Neutrophil (primary cell): ENCODE measurements around the gene FAM240A.

Source experiments
- H3K27ac ChIP-seq: fragments of 200-600 bp; sonication (generic); 2 replicates; pipeline ENCODE4 v1.5.1; 2016; ENCODE audit warnings: mild to moderate bottlenecking, moderate library complexity
- H3K27me3 ChIP-seq: fragments of 200-600 bp; sonication (generic); 2 replicates; pipeline ENCODE4 v1.6.0; 2016; ENCODE audit warnings: mild to moderate bottlenecking
- H3K36me3 ChIP-seq: fragments of 200-600 bp; sonication (generic); 2 replicates; pipeline ENCODE4 v1.5.1; 2017
- H3K4me1 ChIP-seq, 2 experiments: fragments of 200-600 bp in 1 of 2; sonication (generic) in 1 of 2; 1 replicate in 1 of 2; 2 replicates in 1 of 2; pipeline versions ENCODE4 v1.5.1 to v1.6.1; 2013 to 2016; ENCODE audit warnings: low read depth in 1 of 2, low read length in 1 of 2, mild to moderate bottlenecking in 1 of 2, moderate library complexity in 1 of 2; ENCODE audit not compliant: control insufficient read depth in 1 of 2, insufficient read depth in 1 of 2
- H3K4me3 ChIP-seq, 2 experiments: fragments of 200-600 bp in 1 of 2; sonication (generic) in 1 of 2; 1 replicate in 1 of 2; 2 replicates in 1 of 2; pipeline ENCODE4 v1.5.1; 2013 to 2016; ENCODE audit warnings: low read depth in 1 of 2, low read length in 1 of 2, mild to moderate bottlenecking in 1 of 2, moderate library complexity in 1 of 2
- H3K9me3 ChIP-seq: fragments of 200-600 bp; sonication (generic); 2 replicates; pipeline ENCODE4 v1.5.1; 2016
- TF ChIP-seq, protein P1 (sequence below): fragments of 200-600 bp; sonication (generic); IDR thresholded peaks from 2 replicates; pipeline ENCODE4 v1.5.1; 2016; ENCODE audit warnings: antibody characterized with exemption

The FAM240A gene

DNA sequence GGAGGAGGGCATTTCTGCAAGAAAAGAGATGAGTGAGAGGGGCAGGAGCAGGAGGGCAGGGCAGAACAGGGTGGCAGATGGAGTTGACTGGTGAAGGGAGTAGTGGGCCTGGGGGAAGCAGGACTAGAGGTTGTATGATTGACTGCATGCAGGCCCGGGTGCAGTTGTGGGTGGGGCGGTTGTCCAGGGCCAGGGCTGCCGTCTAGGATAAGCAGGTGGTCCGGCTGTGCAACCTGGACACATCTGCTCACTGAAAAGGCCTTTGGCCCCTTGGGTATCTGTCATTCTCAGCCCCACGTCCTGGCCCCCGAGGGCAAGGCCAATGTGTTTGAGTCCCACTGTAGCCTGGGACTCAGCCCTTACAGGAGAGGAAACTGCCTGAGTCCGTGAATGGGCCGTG is 55.8 kb downstream of the FAM240A start:
- no peak overlapping the region for H3K4me3 ChIP-seq
- H3K36me3 ChIP-seq, result no peaks in the 10 kb centered on the region
- no peaks in the 10 kb centered on the region for H3K9me3 ChIP-seq
- no peak overlapping the region for H3K27ac ChIP-seq
- no peaks in the 10 kb centered on the region for H3K4me1 ChIP-seq
- no peaks in the 10 kb centered on the region for H3K27me3 ChIP-seq
- TF ChIP-seq, protein P1, sequence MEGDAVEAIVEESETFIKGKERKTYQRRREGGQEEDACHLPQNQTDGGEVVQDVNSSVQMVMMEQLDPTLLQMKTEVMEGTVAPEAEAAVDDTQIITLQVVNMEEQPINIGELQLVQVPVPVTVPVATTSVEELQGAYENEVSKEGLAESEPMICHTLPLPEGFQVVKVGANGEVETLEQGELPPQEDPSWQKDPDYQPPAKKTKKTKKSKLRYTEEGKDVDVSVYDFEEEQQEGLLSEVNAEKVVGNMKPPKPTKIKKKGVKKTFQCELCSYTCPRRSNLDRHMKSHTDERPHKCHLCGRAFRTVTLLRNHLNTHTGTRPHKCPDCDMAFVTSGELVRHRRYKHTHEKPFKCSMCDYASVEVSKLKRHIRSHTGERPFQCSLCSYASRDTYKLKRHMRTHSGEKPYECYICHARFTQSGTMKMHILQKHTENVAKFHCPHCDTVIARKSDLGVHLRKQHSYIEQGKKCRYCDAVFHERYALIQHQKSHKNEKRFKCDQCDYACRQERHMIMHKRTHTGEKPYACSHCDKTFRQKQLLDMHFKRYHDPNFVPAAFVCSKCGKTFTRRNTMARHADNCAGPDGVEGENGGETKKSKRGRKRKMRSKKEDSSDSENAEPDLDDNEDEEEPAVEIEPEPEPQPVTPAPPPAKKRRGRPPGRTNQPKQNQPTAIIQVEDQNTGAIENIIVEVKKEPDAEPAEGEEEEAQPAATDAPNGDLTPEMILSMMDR, result no peak

DNA sequence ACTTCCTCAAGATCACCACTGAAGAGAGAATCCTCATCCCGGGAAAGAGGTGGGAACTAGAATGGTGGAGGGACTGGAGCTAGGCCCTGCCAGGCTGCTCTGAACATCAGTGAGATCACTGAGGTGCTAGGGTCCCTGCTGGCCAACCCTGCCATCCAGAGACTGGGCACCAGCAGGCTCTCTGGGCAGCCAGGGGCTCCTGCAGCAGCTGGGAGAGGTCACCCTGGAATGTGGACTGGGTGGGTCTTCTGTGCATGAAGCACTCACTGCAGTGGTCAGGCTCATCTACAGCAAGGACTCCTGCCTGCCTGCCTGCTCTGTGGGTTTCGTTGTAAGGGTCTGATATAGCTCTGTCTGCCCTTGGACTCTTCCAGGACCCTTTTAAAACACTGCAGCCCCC is 56.3 kb downstream of the FAM240A start:
- Histone ChIP-seq H3K27me3 (no peaks in the 10 kb centered on the region), H3K4me3 (no peak overlapping the region), H3K36me3 (no peaks in the 10 kb centered on the region), H3K4me1 (no peaks in the 10 kb centered on the region), H3K27ac (no peak overlapping the region), H3K9me3 (no peaks in the 10 kb centered on the region)
- TF ChIP-seq, protein P1, result no peak

DNA sequence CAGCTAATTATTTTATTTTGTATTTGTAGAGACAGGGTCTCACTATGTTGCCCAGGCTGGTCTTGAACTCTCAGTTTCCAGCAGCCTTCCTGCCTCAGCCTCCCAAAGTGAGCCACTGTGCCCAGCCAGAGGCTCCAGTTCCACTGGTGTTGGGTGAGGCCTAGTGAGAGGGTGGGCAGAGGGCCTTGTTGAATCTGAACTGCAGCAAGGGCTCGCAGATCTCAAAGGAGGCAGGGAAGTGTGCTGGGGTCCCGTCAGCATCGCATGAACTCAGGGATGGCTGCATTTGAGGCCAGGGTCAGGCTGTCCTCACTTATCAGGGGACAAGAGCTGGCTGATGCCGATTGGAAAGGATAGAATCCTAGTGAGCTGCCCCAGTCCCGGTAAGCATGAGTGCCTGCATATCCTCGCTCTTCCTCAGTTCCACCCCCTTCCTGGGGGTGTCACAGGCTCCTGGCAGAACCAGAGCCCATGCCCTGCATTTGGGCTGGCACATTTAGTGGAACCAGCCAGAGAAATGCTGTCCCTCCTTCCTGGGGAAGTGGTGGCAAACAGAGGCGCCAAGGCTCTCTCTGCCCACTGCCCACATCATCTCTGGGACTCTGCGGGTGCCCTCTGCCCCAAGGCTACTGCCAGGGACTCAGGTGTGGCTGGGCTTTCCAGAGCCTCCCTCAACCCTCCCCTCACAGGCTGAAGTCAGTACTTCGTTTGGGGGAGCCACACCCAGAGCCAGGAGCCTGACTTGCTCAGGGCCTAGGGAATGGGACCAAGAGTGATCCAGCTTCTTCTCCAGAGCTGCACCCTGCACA is 57.1 kb downstream of the FAM240A start:
- Histone ChIP-seq H3K4me3 (no peak overlapping the region), H3K27ac (no peak overlapping the region), H3K4me1 (no peaks in the 10 kb centered on the region), H3K36me3 (no peaks in the 10 kb centered on the region), H3K9me3 (no peaks in the 10 kb centered on the region), H3K27me3 (no peaks in the 10 kb centered on the region)
- TF ChIP-seq, protein P1, result no peak

DNA sequence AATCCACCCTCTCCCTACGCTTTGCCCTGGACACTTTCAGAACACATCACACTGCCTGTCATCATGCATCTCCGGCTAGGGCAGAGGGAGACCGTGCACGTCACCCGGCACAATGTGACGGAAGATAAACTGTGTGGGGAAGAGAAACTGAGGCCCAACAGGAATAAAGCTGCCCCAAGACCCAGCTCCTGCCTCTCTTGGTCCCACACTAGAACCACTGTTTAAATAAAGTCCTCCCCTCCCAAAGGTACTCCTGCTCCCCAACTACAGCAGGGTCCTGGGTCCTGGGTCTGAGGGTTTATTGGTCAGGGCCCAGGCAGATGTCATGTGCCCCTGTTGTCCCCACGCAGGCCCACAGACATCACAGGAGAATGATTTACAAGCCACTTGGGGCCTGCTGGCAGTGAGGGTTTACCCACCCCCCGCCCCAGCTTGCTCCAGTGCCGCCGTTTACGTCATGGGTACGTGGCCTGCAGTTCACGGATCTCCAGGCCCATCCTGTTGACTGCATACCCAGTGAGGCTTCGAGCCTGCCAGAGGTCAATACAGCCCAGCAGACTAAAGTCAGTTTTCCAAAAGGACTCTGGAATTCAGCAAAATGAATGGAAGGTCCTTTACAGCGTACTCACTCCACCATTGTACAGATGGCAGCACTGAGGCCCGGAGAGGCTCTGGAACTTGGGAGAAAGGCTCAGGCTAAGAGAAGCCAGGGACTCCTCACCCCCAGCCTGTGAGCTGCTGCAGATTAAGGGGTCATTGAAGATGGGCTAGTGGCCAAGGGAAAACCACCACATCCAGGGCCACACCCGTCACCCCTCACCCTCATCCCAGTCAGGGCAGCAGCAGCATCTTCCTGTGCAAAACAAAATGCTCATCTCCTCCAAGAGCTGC is 57.9 kb downstream of the FAM240A start:
- Histone ChIP-seq H3K9me3 (no peaks in the 10 kb centered on the region), H3K4me3 (no peak overlapping the region), H3K36me3 (no peaks in the 10 kb centered on the region), H3K4me1 (no peaks in the 10 kb centered on the region), H3K27ac (no peak overlapping the region), H3K27me3 (no peaks in the 10 kb centered on the region)
- TF ChIP-seq, protein P1, result no peak

DNA sequence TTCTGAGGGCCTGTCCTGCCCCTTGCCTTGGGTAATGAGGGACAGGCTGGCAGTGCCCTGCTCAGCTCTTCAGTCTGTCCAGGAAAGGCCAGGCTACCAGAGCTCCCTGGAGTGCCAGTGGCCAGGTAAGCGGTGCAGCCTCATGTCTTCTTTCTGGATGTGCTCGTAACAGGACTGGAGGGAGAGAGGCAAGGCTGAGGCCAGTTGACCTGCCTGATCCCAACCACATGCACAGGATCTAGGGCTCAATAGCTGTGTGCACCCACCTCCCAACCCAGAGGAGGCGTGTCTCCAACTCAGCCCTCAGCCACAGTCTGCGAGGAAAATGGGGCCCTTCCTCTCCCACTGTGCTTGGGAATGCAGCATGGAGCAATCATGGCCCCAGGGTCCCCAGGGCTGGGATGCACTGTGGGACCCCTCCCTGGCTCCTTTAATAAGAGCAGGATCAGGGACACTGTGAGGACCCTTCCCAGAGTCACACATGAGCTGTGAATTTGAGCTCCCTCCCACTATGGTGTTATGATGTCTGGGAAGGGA is 58.6 kb downstream of the FAM240A start:
- Histone ChIP-seq H3K36me3 (no peaks in the 10 kb centered on the region), H3K4me3 (no peak overlapping the region), H3K9me3 (no peaks in the 10 kb centered on the region), H3K27ac (no peak overlapping the region), H3K4me1 (no peaks in the 10 kb centered on the region), H3K27me3 (no peaks in the 10 kb centered on the region)
- TF ChIP-seq, protein P1, result no peak
